ENCODE results near the gene ADAMTS17.

ADAMTS17 gene

DNA sequence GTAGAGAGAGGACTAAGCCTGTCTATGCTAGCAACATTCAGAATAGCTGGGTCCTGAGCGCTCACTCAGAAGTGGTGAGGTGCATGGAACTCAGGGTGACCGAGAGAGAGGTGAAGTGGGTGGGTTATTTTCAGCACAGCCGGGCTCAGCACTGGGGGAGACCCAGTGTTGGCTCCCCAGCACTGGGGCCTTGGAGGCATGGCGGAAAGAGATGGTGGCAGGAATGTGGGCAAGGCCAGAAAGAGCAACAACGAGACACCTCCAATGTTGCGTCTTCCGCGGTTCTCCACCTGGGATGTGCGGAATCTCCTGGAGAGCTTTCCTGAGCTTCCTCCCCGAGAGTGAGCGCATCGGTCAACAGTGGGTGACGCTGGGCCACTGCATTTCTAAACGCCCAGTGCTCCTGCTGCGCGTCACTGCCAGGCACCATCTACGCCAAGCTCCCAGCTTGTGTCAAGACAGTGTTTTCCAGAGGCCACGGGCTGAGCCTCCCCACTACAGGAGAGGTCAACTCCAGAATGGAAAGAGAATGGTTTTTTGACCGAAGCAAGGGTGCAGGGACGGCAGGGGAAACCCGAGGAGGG, 148.4 kb downstream of the ADAMTS17 start:
- no peak for DNase-seq

DNA sequence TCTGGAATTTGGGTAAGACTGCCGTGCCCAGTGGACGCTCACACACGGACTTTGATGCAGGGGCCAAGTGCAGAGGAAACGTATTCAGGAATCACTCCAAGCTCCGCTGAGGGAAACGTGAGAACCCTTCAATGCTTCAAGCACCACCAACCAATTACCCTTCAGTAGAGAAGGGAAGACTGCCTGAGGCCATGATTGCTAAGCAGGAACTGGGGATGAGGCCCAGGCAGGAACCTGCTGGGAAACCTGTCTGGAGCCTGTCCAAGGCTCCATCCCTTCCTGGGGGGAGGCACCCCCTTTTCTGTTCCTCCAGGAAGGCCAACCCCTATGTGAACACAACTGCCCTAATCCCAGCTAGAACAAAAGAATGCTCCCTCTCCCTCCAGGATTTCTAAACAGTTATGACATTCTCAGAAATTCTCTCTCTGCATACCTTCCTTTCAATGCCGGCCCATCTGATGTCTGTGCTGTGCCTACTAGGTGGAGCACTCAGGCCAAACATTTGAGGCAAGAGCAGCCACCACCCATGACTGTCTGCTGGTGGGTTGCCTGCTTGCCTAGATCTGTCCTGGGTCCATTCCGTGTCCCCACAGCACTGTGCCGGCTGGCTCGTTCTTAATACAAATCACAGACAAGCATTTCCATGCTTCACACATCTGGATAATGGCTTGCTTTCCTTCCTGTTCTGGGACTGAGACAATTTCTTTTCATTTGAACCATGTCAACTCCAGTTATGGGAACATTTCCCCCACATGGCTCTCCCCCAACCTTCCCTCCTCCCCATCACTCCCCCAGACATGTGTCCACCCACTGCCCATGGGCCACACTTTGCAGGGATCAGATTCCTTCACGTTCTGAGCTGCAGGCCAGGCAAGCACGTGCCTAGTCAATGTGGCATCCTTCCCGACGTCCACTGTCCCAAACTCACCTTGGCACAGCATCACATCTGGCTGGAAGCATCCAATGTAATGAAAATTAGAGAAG, 149.4 kb downstream of the ADAMTS17 start:
- no peak for DNase-seq

DNA sequence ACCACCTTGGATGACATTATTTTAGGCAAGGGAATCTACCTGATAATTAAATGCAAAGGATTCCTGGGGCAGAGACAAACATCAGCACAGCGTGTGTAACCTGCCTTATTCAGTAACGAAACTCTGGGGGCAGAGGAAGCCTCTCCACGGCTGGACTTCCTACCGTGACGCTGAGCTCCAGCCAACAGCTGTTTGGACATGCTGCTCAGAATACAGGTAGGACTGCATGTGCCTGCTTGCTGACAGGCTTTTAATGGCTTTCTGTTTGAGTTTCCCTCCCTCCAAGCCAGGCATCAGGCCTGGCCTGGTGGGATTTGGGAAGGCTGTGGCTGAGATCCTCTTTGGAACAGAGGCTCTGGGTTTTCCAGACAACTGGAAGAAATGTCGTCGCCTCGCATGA, 150.6 kb downstream of the ADAMTS17 start:
- DNase-seq = no peak

DNA sequence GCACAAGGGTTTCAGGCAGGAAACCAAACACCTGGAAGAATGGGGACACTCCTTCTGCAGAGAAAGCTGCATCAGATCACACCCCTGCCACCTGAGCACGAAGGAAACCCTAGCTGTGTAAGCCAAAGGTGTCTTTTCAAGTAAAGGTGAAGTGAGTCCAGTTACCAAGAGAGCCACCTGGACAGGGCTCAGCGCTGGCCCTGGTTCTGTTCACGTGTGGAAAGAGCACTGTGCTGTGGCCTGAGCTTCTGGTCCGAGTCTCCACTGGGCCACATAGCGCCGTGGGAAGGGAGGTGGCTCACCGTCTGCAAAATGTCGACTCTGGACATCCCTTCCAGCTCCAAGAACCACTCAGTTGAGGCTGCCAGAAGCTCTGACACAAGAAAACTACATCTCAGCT, 151.1 kb downstream of the ADAMTS17 start:
- no peak for DNase-seq

DNA sequence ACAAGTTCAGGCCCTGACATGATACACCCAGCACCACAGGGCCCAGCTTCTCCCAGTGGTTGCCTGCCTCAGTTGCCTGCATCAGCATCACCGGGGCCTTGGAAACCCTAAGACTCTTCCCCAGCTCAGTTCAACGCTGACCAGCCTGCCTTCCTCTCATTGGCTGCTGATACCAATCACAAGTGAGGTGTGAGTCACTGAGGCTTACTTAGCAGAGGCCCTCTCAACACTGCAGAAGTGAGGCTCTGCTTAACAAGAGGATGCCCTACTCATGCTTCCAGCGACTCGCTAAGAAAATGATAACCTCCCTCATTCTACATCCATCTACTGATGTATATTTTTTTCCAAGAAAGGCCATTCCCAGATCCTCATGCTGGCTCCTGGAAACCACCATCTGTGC, 151.9 kb downstream of the ADAMTS17 start:
- no peak for DNase-seq

DNA sequence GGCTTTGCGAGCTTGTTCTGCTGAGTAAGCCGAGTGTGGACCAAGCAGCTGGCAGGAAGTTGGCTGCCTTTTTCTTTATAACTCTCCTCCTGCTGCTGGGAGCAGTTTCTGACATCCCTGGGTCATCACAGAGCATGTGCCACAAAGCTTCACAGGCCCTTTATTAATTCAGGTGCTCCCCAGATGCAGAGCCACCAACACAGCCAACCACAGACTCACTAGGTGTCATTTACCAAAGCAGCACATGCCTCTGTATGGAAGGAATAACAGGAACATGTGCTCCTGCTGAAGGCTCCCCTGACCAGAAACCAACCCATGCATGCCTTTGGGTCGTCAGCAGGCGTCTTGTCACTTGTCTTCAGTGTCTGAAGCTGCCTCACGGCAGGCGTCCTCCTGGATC, 152.5 kb downstream of the ADAMTS17 start:
- no peak for DNase-seq

DNA sequence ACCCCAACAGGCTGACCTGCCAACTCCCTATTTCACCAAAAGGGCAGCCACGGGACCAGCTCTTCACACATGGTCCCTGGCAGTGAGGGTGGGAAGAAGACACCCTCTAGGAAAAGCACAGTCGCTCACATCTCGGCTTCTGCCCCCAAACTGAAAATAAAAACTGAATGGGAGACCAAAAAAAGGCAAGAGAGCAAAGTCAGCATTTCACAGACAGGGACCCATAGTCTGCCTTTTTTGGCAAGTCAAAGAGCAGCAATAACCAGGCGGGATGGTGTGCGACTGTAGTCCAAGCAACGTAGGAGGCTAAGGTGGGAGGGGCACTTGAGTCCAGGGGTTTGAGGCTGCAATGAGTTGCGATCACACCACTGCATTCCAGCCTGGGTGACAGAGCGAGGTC, 154.1 kb downstream of the ADAMTS17 start:
- DNase-seq = no peak

DNA sequence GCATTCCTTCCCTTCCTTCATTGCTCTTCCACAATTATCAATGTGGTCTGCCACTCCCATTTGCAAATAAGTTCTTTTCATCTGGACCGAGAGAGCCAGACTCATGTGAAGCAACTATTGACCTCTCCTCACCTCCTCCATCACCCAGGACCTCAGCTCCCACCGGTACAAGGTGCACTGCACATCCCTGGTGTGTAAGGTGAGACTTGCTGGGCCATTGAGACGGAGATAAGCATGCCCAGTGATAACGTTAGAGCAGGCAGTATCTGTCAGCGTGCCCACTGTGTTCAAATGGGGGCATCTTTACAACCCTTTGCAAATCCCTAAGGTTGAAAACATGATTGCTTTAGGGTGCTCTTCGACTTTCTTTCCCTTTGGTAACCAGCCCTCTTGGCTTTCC, 154.8 kb downstream of the ADAMTS17 start:
- DNase-seq = no peak

DNA sequence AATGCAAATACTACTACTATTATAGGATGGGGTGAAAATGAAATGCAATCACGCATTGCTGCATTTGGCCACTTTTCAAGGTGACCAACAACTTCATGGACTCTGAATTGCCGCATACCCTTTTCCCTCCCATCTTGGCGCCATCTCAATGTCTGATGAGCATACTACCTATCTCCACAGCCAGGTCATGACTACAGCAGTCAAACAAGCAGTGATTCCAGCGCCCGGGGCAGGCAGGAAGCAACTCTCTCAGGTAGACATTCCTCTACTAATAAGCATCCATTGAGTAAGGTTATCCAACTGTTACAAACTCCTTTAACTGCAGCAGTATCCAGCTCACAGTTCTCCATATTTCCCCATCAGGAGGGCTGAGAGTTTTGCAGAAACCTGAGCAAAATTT, 155.4 kb downstream of the ADAMTS17 start:
- no peak for DNase-seq

DNA sequence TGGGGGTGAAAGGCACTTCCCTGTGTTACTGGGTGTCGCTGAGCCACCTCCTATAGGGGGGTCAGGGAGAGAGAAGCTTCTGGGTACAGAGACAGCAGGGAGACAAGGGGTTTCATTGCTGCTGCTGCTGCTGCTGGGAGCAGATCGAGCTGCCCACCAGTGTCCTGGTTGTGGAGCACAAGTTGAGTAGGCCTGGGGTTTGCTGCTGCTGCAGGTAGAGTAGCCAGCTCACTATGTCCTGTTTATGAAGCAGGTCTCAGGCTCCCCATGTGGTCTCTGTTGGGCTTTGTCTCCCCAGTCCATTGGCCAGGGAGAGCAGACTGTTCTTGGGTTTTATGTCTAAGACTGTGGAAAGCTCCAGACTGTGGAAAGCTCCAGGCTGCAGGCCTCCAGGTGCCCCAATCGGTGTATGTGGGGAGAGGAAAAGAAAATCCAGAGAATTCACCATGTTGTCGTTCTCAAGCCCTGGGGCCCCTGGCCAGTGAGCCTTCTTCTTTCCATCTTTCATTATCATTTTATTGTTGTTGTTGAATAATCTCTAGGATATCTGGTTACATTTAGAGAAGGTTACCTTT, 157.8 kb downstream of the ADAMTS17 start:
- DNase-seq = no peak

DNA sequence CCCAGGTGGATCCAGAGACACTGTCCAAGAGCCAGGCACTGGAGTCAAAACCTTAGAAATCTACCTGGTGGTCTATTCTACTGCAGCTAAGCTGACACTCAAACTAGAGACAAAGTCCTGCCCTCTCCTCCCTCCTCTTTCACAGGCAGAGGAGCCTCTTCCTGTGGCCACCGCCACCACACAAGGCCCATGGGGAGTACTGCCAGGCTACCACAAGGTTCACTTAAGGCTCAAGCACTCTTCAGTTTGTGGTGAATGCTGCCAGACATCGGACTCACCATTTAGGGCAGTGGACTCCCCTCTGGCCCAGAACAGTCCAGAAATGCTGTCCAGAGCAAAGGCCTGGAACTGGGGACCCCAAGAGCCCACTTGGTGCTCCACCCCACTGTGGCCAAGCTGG, 160.9 kb downstream of the ADAMTS17 start:
- no peak for DNase-seq

DNA sequence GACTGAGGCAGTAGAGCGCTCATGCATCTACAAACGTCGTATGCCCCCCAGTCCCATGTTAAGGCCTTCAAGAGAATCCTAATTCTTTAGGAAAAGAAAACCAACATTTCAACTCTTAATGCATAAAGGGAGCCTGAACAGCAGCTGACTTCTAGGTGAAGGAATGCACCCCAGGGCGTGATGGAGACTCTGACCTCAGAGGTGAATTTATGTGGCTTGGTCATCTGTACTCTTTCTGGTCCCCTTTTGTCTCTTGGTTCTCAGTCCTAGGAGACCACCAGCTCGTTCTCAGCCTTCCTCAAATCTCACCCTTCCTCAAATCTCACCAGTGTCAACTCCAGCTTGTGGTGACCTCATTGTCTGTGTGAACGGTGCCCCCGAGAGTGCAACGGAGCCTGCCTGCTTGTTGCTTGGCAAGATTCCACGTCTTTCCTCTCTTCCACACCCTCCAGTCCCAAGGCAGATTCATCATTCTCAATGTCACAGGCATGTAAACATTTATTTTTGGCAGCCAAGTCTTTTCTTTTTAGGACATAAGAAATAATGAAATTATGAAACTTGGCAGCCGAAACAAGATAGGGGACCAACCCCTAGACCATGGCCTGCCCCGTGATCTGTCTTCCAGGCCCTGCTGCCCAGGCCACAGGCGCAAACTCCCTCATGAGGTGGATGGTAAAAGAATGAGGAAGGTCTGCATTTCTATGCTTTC, 166.2 kb downstream of the ADAMTS17 start:
- DNase-seq = no peak

DNA sequence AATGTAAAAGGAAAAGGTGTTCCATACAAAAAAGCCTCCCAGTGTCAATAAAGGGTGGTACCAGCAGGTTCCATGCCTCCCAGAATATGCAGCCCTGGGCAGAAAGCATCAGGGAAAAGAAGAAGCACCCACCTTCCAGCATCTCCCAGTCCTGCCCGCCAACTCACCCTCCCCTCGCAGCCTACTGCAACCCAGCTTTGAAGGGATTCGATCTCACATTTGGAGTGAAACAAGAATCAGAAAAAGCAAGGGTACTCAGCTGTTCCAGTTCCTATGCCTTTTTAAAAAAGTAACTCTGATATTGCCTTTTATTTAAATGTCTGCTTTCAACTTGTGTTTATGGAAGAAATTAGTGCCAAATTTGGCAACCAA, 166.9 kb downstream of the ADAMTS17 start:
- DNase-seq = no peak

DNA sequence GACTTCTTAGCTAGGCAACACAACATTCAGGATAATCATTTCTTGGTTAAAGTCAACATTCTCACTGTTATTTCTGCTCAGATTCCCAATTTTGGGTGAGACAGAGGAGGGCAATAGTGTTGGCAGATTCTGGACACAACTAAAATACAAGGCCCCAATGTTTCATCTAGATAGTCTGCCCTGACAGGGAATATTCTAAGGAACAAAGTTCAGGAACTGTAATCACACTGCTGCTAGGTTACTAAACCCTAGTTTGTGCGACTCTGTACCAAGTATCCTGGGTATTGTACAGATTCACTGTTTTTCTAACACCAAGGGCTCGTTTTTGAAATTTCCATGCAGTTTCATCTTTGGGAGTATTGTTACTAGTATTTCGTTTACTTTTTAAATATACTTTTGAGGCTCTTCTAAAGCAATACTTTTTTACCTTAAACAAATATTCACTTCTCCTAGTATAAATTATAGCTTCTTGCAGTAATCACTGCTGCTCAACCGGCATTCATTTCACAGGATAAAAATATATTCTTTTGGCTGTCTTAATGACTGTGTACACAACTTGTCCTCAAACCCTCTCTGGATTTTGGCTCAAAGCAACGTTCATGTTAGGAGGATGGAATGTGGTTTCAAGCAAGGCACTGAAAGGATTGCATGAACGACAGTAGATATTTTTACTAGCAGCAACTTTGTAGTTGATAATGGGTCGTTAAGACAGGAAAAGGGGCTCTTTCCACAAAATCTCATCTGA, 167.4 kb downstream of the ADAMTS17 start:
- no peak for DNase-seq

DNA sequence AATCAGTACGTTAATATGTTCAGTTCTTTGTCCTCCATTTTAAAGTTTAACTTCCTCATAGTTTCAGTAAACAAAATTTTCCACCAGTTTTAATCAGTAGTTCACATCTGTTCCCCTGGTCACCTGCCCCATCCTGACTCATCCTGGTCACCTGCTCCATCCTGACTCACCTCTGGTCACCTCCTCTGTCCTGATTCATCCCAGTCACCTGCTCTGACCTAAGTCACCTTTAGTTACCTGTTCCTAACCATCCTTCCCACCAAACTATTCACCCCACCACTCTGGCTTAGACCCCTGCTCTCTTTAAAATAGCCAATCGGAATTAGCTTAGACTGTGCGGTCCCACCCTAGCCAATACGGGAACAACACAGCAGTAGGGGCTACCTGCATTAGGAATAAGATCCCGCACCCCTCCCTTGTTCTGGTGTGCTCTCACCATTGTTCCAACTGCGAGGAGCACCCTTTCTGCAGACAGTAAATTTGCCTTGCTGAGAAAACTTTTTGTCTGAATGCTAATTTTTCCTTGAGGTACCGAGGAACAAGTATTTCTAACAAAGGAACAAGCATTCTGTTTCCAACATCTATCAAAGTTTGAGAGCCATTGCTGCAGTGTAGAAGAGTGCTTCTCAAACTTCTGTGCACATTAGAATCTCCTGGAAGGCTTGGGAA, 169.3 kb downstream of the ADAMTS17 start:
- no peak for DNase-seq

DNA sequence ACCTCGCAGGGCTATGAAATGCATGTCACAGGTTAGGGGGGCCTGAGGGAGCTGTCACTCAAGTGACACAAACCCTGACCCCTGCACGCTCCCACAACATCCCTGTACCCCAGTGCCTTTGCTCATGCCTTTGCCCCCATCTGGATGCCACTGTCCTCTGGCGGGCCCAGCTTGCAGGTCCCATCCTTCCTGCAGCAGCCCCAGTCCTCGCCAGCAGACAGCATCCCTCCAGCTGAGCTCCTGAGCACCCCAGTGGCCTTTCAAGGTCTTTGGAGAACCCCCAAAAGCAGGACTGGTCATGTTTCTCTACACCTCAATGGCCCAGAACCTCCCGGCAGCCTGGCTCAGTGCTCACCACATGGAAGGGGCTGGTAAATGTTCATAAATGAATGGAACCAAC, 170.4 kb downstream of the ADAMTS17 start:
- DNase-seq = no peak

DNA sequence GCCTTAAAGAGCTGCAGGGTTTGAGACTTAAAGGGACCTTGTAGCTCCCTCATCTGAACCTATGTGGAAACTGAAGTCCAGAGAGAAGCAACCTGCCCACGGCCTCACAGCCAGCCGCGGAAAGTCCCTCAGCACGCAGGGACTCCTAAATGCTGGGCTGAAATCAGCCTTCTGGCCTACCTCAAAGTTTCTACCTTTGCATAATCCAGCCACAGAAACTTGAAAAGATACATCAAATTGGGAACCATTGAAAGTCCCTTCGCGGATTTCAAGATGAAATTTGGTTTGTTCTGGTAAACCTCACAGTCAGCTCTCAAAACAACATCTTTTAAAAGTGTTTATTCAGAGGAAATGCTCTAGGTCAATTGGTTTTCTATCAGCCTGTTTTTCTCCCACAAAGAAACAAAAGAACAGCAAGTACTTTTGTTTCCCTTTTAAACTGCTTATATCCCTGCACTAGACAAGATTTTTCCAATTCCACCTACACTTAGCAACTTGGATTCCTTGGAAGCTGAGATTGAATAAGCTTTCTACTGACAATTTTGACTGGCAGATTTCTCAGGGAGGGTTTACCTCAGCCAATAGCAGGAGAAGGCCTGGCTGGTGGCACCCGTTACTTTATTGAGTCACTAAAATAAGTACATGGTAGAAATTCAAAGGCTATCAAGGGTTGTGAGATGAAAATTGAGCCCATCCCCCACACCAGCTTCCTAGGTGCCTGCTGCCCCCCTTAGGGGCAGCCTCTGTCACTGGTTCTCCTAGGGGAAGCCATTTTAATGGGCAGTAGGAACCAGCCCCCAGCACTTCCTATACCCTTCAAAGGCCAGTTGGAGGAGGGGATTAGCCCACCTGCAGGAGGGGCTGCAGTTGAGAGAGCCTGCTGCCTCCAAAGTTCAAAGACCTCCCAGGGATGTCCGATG, 171.2 kb downstream of the ADAMTS17 start:
- DNase-seq = no peak

DNA sequence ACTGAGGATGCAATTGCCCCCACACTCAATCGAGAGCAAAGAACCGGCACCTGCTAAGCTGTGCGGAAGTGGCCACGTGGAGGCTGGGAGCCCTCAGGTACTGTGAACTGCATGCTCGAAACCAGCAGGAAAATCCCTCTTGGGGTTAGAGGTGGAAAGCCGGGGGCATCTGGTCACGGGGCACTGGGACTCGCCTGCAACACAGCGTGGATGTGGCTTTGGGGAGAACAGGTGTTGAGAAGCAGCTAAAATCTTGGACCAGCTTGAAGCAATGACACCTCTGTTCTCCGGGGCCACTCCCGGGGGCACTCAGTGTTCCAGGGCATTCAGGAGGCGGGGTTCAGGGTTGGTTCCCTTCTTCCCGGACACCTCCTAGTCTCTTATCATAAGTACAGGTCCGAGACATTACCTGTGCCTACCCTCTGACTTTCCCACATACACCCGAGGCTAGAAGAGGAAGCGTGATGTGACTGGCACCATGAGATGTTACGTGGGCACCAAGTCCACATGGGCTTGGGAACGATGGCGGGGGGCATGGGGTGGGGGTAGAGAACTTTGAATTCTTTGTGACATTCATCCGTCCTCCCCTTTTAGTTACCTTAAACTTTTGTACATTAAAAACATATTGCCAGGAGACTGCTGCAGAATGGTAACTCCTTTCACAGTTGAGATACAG, 172.0 kb downstream of the ADAMTS17 start:
- no peak for DNase-seq

DNA sequence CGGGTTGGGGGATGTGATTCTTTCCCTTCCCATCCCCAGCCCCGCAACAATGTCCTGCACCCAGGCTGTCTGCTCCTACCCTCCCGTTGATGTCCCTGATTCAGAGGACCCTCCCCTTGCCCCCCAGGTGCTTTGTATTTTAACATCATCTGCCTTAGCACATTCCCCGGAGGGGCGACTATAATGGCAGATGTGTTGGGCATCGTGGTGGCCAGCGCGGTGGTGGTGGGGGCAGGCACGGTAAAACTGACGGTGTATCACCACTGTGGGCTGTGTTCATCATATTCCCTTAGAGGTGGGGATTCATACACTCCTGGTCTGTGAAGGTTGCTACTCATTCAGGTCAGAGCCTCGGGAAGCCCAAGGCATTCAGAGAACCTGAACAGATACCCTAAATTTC, 173.0 kb downstream of the ADAMTS17 start:
- DNase-seq = no peak

DNA sequence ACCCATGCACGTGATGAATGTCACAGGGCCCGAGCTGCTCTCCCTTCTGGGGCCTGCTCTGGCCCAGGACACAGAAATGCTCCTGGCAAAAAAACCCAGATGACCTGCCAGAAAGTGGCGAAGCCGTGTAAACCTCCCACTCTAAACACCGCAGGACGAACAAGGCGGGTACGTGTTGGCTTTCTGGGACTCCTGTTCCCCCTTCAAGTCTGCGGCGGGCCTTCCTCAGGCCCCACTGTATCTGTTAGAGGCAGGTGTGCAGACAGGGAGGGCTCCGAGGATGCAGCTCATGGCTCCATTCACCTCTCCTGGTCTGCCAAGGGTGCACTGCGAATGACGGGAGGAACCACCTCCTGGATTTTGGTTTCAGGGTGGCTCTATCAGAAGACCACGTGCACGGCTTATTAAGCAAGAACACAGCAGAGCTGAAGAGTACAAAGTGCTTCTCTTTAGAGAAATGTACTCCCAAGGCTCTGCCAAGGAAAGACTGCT, 173.8 kb downstream of the ADAMTS17 start:
- DNase-seq = no peak
